SK-N-SH (cell line): ENCODE data around the gene C11orf42.

Experiments used
- CHD2 ChIP-seq: fragments of 150-350 bp; IDR thresholded peaks from 2 replicates; pipeline ENCODE4 v1.6.1; 2018; ENCODE audit warnings: low read length; ENCODE audit not compliant: partially characterized antibody
- EP300 ChIP-seq, 2 experiments: IDR thresholded peaks; 2 replicates each; pipeline versions ENCODE4 v1.4.0 to v1.6.1; 2012; ENCODE audit warnings: borderline replicate concordance in 1 of 2, low read depth in 1 of 2, low read length in 1 of 2
- FOXM1 ChIP-seq: IDR thresholded peaks from 2 replicates; pipeline ENCODE4 v1.4.0; 2012; ENCODE audit warnings: low read depth, mild to moderate bottlenecking
- JUND ChIP-seq: IDR thresholded peaks from 2 replicates; pipeline ENCODE4 v1.4.0; 2012
- POLR2AphosphoS5 ChIP-seq: IDR thresholded peaks from 2 replicates; pipeline ENCODE4 v1.6.1; 2012; ENCODE audit warnings: low read depth, low read length
- RAD21 ChIP-seq: IDR thresholded peaks from 2 replicates; pipeline ENCODE4 v1.6.1; 2012; ENCODE audit warnings: mild to moderate bottlenecking, low read length
- SMC3 ChIP-seq: IDR thresholded peaks from 2 replicates; pipeline ENCODE4 v1.6.1; 2012; ENCODE audit warnings: low read depth, low read length, improper control_type of control experiment
- TAF1 ChIP-seq: IDR thresholded peaks from 2 replicates; pipeline ENCODE4 v1.6.1; 2012; ENCODE audit warnings: low read depth, mild to moderate bottlenecking, low read length, moderate library complexity, borderline replicate concordance
- TEAD4 ChIP-seq: IDR thresholded peaks from 2 replicates; pipeline ENCODE4 v1.4.0; 2012; ENCODE audit warnings: mild to moderate bottlenecking, borderline replicate concordance; ENCODE audit not compliant: insufficient read depth
- YY1 ChIP-seq: IDR thresholded peaks from 2 replicates; pipeline ENCODE4 v1.4.0; 2012; ENCODE audit warnings: low read depth, mild to moderate bottlenecking
- TF ChIP-seq, protein P1 (sequence below): fragments of 200-600 bp; sonication (generic); IDR thresholded peaks from 2 replicates; pipeline ENCODE4 v1.6.1; 2017; ENCODE audit warnings: antibody characterized with exemption, mild to moderate bottlenecking, moderate library complexity
- TF ChIP-seq, protein P2 (sequence below): IDR thresholded peaks from 2 replicates; pipeline ENCODE4 v1.4.0; 2012; ENCODE audit warnings: low read depth
- TF ChIP-seq, protein P3 (sequence below): fragments of 150-350 bp; IDR thresholded peaks from 2 replicates; pipeline ENCODE4 v1.6.1; 2017; ENCODE audit warnings: antibody characterized with exemption, low read length, low read depth, borderline replicate concordance

DNA sequence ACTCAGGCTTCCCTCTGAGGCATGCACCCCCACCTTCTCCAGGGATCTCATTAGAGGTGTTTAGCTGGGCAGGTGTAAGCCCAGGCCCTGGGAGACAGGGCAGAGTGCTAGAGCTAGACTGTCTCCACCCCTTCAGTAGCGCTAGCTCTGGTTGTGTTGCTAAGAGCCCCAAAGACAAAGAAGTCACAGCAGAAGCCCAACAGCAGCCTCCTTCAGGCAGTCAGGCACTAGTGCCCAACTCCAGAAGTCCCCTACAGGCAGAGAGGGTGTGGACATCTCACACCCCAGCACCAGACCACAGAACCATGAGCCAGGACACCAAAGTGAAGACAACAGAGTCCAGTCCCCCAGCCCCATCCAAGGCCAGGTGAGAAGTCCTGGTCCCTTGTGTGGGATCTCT, 33.5 kb downstream of the C11orf42 start, which contains the start of gene CNGA4:
- TF ChIP-seq, protein P1, sequence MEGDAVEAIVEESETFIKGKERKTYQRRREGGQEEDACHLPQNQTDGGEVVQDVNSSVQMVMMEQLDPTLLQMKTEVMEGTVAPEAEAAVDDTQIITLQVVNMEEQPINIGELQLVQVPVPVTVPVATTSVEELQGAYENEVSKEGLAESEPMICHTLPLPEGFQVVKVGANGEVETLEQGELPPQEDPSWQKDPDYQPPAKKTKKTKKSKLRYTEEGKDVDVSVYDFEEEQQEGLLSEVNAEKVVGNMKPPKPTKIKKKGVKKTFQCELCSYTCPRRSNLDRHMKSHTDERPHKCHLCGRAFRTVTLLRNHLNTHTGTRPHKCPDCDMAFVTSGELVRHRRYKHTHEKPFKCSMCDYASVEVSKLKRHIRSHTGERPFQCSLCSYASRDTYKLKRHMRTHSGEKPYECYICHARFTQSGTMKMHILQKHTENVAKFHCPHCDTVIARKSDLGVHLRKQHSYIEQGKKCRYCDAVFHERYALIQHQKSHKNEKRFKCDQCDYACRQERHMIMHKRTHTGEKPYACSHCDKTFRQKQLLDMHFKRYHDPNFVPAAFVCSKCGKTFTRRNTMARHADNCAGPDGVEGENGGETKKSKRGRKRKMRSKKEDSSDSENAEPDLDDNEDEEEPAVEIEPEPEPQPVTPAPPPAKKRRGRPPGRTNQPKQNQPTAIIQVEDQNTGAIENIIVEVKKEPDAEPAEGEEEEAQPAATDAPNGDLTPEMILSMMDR: no peak
- TF ChIP-seq POLR2AphosphoS5: no peak
- no peak for TF ChIP-seq JUND
- no peak for TF ChIP-seq YY1
- TF ChIP-seq, protein P2, sequence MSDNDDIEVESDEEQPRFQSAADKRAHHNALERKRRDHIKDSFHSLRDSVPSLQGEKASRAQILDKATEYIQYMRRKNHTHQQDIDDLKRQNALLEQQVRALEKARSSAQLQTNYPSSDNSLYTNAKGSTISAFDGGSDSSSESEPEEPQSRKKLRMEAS: no peak
- TF ChIP-seq RAD21: no peak
- no peak for TF ChIP-seq TEAD4
- TF ChIP-seq, protein P3, sequence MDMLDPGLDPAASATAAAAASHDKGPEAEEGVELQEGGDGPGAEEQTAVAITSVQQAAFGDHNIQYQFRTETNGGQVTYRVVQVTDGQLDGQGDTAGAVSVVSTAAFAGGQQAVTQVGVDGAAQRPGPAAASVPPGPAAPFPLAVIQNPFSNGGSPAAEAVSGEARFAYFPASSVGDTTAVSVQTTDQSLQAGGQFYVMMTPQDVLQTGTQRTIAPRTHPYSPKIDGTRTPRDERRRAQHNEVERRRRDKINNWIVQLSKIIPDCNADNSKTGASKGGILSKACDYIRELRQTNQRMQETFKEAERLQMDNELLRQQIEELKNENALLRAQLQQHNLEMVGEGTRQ: no peak
- TF ChIP-seq EP300 (IDR thresholded peaks at IDR 0.05; ENCODE audit: borderline replicate concordance in 1 of 2, low read depth in 1 of 2, low read length in 1 of 2): no peak
- no peak for TF ChIP-seq TAF1
- TF ChIP-seq FOXM1: no peak
- TF ChIP-seq SMC3: no peak
- TF ChIP-seq CHD2: no peak
